ENCODE data around the gene PDE10A.

GRCh38 chr6:165621940-165622339, 41.1 kb downstream of the PDE10A start:
- TF ChIP-seq EP300 (IDR thresholded peaks at IDR 0.05) (no peak), POLR2A (IDR thresholded peaks at IDR 0.05) (no peak)

Data from tibial nerve (tissue), 3 donors.